GM23338 (cell line): ENCODE results near the gene FICD. TPM values are rescaled to one million over a fixed set of nuclear protein-coding genes. Genes with fewer than 3 reads are reported as not detected.

Source experiments
- ATAC-seq: fragments of 200-7000 bp; cut with Tn5 transposase; 3 replicates; pipeline ENCODE4 v1.9.1; 2020
- DNase-seq: peaks from one replicate; pipeline ENCODE4 v3.0.0-alpha.2; 2015; ENCODE audit warnings: low spot score
- H2AFZ ChIP-seq: fragments of 200-600 bp; sonication (generic); 2 replicates; pipeline ENCODE4 v1.8.0; 2016; ENCODE audit warnings: antibody characterized with exemption, mild to moderate bottlenecking, moderate library complexity
- H3F3A ChIP-seq: fragments of 200-600 bp; sonication (generic); replicated peaks from 2 replicates; pipeline ENCODE4 v1.8.0; 2017; ENCODE audit warnings: antibody characterized with exemption, mixed run types, low read depth
- H3K27ac ChIP-seq: fragments of 200-600 bp; sonication (generic); 2 replicates; pipeline ENCODE4 v1.6.1; 2016; ENCODE audit warnings: low read depth
- H3K27me3 ChIP-seq: fragments of 200-600 bp; sonication (generic); 2 replicates; pipeline ENCODE4 v1.8.0; 2016; ENCODE audit warnings: mild to moderate bottlenecking, mixed run types, moderate library complexity; ENCODE audit not compliant: insufficient read depth
- H3K36me3 ChIP-seq: fragments of 200-600 bp; sonication (generic); 2 replicates; pipeline ENCODE4 v1.8.0; 2016; ENCODE audit warnings: mild to moderate bottlenecking; ENCODE audit not compliant: insufficient read depth
- H3K4me1 ChIP-seq: fragments of 200-600 bp; sonication (generic); 2 replicates; pipeline ENCODE4 v1.8.0; 2016; ENCODE audit warnings: mild to moderate bottlenecking, moderate library complexity; ENCODE audit not compliant: insufficient read depth
- H3K4me2 ChIP-seq: fragments of 200-600 bp; sonication (generic); 2 replicates; pipeline ENCODE4 v1.7.1; 2017; ENCODE audit warnings: mixed run types
- H3K4me3 ChIP-seq: fragments of 200-600 bp; sonication (generic); 2 replicates; pipeline ENCODE4 v1.6.1; 2016; ENCODE audit warnings: mixed run types
- H3K79me2 ChIP-seq: fragments of 200-600 bp; sonication (generic); replicated peaks from 2 replicates; pipeline ENCODE4 v1.8.0; 2017; ENCODE audit warnings: mild to moderate bottlenecking; ENCODE audit not compliant: insufficient read depth
- H3K9me2 ChIP-seq: fragments of 200-600 bp; sonication (generic); 2 replicates; pipeline ENCODE4 v1.8.0; 2017; ENCODE audit not compliant: insufficient read depth
- H4K20me1 ChIP-seq: fragments of 200-600 bp; sonication (generic); replicated peaks from 2 replicates; pipeline ENCODE4 v1.8.0; 2017; ENCODE audit warnings: mild to moderate bottlenecking; ENCODE audit not compliant: insufficient read depth
- H3K27ac Mint-ChIP-seq: 2 replicates; pipeline ENCODE4 v1.8.0; 2020; ENCODE audit warnings: inconsistent platforms, mild to moderate bottlenecking, moderate library complexity, mixed read lengths
- H3K27me3 Mint-ChIP-seq: 3 replicates; pipeline ENCODE4 v1.8.0; 2022; ENCODE audit warnings: low read depth, mild to moderate bottlenecking, moderate library complexity, mixed read lengths, inconsistent platforms; ENCODE audit not compliant: insufficient read depth, poor library complexity
- H3K36me3 Mint-ChIP-seq: 3 replicates; pipeline ENCODE4 v1.8.0; 2021; ENCODE audit warnings: low read depth, mild to moderate bottlenecking, inconsistent platforms, moderate library complexity, mixed read lengths
- H3K4me1 Mint-ChIP-seq: 3 replicates; pipeline ENCODE4 v1.8.0; 2020; ENCODE audit warnings: mild to moderate bottlenecking, inconsistent platforms, mixed read lengths
- H3K4me3 Mint-ChIP-seq: 3 replicates; pipeline ENCODE4 v1.8.0; 2021; ENCODE audit warnings: moderate library complexity, mild to moderate bottlenecking, inconsistent platforms, mixed read lengths
- H3K9me3 Mint-ChIP-seq: 3 replicates; pipeline ENCODE4 v1.8.0; 2020; ENCODE audit warnings: moderate library complexity, mild to moderate bottlenecking, inconsistent platforms, mixed read lengths
- CTCF ChIP-seq, 2 experiments: fragments of 200-600 bp in 1 of 2; sonication (generic) in 1 of 2; conservative IDR thresholded peaks; 2 replicates each; pipeline versions ENCODE4 v1.5.1 to v1.6.1; 2016 to 2017; ENCODE audit warnings: antibody characterized with exemption in 2 of 2, low read depth in 2 of 2, mild to moderate bottlenecking in 2 of 2, moderate library complexity in 1 of 2
- EZH2phosphoT487 ChIP-seq: fragments of 200-600 bp; sonication (generic); IDR thresholded peaks from one replicate; pipeline ENCODE4 v1.8.1; 2018; ENCODE audit warnings: antibody characterized with exemption; ENCODE audit not compliant: unreplicated experiment
- POLR2AphosphoS5 ChIP-seq: IDR thresholded peaks from 2 replicates; pipeline ENCODE4 v1.6.1; 2016; ENCODE audit warnings: antibody characterized with exemption, low read depth
- STAT1 ChIP-seq: IDR thresholded peaks from one replicate; pipeline ENCODE4 v1.6.1; 2016; ENCODE audit warnings: antibody characterized with exemption; ENCODE audit not compliant: unreplicated experiment
- ZNF331 ChIP-seq: fragments of 250-450 bp; sonication (Bioruptor Pico); IDR thresholded peaks from 2 replicates; pipeline ENCODE4 v1.5.0; 2020; ENCODE audit warnings: low read depth, mild to moderate bottlenecking, moderate library complexity
- polyA plus RNA-seq: library from polyadenylated mRNA; unstranded; fragments of >200 nt; fragmentation: Nextera tagmentation; extraction: Ambion mirVana; gene quantifications from 2 replicates; pipeline ENCODE4 v1.2.1, GENCODE V29; 2016
- total RNA-seq: library from RNA; depleted of rRNA; stranded (reverse); fragments of >200 nt; shearing (Covaris generic); gene quantifications from 2 replicates; pipeline ENCODE4 v1.2.3, GENCODE V29; 2014
- TF ChIP-seq, protein P1 (sequence below): fragments of 250-450 bp; sonication (Bioruptor Pico); IDR thresholded peaks from 2 replicates; pipeline ENCODE4 v1.5.0; 2020; ENCODE audit warnings: mild to moderate bottlenecking, moderate library complexity

FICD gene
- total and polyA plus RNA-seq, 2 experiments from 2014 or later: 4.9 to 5.3 TPM

DNA sequence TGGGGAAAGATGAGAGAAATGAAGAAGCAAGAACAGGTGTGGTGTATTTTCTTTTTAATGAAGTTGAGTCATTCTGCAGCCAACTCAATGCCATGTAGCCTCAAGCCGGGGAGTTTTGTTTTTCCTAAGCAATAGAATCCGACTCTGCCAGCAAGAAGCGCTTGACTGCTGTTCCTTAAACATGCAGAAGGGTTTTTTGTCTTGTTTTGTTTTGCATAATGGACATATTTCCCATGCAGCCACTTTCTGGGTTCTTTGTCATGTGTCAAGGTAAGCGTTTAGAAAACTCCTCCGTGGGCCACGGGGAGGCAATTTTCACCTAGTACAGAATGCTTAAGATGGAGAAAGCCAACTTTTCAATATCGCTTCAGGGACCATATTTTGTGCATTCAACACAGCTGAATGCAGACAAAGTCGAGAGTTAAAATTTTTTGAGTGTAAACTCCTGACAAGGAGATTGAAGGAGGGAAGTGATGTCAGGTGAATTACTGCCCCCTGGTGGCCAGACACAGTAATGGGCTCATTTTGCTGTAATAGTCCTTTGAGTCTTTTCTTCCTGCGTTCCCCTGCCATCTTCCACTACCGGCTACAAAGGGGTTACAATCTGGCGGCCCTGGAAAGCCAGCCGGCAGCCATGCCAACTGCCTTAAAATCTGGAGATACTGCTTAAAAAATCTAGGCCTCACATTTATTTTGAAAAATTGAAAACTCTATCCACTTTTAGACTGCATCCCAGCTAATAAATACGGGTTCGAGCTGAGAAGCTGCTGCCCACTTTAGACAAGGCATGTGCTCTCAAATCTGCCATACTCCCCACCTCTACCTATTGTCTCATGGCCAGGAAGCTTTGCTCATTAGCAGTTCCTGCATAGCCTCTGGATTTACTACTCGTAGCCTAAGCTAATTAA is 3.2 kb upstream of the FICD start:
- no peaks in the 10 kb centered on the region for H3K9me2 ChIP-seq
- H3K27me3 ChIP-seq: no peaks in the 10 kb centered on the region
- H3K27me3 Mint-ChIP-seq: peaks cover 19% of the 10 kb centered on the region
- H2AFZ ChIP-seq: peak overlapping the region; percentile 87
- H3K36me3 ChIP-seq: no peaks in the 10 kb centered on the region
- H3K4me1 Mint-ChIP-seq: peaks cover 17% of the 10 kb centered on the region
- peaks cover 8% of the 10 kb centered on the region; the same call in 1 of the 2 replicates for H3F3A ChIP-seq
- peaks cover 17% of the 10 kb centered on the region; the same call in 1 of the 2 replicates for H3K4me1 ChIP-seq
- TF ChIP-seq CTCF (conservative IDR thresholded peaks at IDR 0.05; ENCODE audit: low read depth in 2 of 2) (peak; percentile 88 to 89), STAT1 (no peak)
- peak overlapping the region; percentile 31; the same call in 1 of the 2 replicates for H3K4me3 ChIP-seq
- DNase-seq (peak; percentile 93), ATAC-seq (peak; percentile 8)
- H3K79me2 ChIP-seq: no peaks in the 10 kb centered on the region
- H3K4me2 ChIP-seq: peak overlapping the region; percentile 66; the same call in 1 of the 2 replicates
- H3K27ac ChIP-seq: no peak overlapping the region
- no peaks in the 10 kb centered on the region for H4K20me1 ChIP-seq
- peaks cover 18% of the 10 kb centered on the region for H3K9me3 Mint-ChIP-seq
- H3K4me3 Mint-ChIP-seq: no peak overlapping the region; the same call in 2 of the 3 replicates
- peak overlapping the region; percentile 60 for H3K27ac Mint-ChIP-seq
- H3K36me3 Mint-ChIP-seq: peaks cover 3% of the 10 kb centered on the region; the same call in 2 of the 3 replicates

GRCh38 chr12:108514468-108514972 is 557 bp upstream of the FICD start:
- Histone ChIP-seq H3F3A (peaks cover 8% of the 10 kb centered on the region; the same call in 1 of the 2 replicates), H3K9me2 (no peaks in the 10 kb centered on the region), H2AFZ (peak overlapping the region; percentile 95), H4K20me1 (no peaks in the 10 kb centered on the region), H3K27me3 (no peaks in the 10 kb centered on the region), H3K27ac (no peak overlapping the region), H3K36me3 (no peaks in the 10 kb centered on the region), H3K4me3 (peak overlapping the region; percentile 91), H3K4me2 (peak overlapping the region; percentile 77), H3K4me1 (peaks cover 17% of the 10 kb centered on the region; the same call in 1 of the 2 replicates), H3K79me2 (no peaks in the 10 kb centered on the region)
- Mint-ChIP-seq H3K27ac (no peak overlapping the region), H3K9me3 (peaks cover 13% of the 10 kb centered on the region), H3K4me3 (peak overlapping the region; percentile 85), H3K4me1 (peaks cover 17% of the 10 kb centered on the region), H3K27me3 (peaks cover 19% of the 10 kb centered on the region), H3K36me3 (peaks cover 23% of the 10 kb centered on the region)
- DNase-seq: no peak
- no peak for ATAC-seq
- TF ChIP-seq EZH2phosphoT487 (no peak), ZNF331 (CRISPR knock-in tag) (no peak), POLR2AphosphoS5 (no peak)
- TF ChIP-seq, protein P1, sequence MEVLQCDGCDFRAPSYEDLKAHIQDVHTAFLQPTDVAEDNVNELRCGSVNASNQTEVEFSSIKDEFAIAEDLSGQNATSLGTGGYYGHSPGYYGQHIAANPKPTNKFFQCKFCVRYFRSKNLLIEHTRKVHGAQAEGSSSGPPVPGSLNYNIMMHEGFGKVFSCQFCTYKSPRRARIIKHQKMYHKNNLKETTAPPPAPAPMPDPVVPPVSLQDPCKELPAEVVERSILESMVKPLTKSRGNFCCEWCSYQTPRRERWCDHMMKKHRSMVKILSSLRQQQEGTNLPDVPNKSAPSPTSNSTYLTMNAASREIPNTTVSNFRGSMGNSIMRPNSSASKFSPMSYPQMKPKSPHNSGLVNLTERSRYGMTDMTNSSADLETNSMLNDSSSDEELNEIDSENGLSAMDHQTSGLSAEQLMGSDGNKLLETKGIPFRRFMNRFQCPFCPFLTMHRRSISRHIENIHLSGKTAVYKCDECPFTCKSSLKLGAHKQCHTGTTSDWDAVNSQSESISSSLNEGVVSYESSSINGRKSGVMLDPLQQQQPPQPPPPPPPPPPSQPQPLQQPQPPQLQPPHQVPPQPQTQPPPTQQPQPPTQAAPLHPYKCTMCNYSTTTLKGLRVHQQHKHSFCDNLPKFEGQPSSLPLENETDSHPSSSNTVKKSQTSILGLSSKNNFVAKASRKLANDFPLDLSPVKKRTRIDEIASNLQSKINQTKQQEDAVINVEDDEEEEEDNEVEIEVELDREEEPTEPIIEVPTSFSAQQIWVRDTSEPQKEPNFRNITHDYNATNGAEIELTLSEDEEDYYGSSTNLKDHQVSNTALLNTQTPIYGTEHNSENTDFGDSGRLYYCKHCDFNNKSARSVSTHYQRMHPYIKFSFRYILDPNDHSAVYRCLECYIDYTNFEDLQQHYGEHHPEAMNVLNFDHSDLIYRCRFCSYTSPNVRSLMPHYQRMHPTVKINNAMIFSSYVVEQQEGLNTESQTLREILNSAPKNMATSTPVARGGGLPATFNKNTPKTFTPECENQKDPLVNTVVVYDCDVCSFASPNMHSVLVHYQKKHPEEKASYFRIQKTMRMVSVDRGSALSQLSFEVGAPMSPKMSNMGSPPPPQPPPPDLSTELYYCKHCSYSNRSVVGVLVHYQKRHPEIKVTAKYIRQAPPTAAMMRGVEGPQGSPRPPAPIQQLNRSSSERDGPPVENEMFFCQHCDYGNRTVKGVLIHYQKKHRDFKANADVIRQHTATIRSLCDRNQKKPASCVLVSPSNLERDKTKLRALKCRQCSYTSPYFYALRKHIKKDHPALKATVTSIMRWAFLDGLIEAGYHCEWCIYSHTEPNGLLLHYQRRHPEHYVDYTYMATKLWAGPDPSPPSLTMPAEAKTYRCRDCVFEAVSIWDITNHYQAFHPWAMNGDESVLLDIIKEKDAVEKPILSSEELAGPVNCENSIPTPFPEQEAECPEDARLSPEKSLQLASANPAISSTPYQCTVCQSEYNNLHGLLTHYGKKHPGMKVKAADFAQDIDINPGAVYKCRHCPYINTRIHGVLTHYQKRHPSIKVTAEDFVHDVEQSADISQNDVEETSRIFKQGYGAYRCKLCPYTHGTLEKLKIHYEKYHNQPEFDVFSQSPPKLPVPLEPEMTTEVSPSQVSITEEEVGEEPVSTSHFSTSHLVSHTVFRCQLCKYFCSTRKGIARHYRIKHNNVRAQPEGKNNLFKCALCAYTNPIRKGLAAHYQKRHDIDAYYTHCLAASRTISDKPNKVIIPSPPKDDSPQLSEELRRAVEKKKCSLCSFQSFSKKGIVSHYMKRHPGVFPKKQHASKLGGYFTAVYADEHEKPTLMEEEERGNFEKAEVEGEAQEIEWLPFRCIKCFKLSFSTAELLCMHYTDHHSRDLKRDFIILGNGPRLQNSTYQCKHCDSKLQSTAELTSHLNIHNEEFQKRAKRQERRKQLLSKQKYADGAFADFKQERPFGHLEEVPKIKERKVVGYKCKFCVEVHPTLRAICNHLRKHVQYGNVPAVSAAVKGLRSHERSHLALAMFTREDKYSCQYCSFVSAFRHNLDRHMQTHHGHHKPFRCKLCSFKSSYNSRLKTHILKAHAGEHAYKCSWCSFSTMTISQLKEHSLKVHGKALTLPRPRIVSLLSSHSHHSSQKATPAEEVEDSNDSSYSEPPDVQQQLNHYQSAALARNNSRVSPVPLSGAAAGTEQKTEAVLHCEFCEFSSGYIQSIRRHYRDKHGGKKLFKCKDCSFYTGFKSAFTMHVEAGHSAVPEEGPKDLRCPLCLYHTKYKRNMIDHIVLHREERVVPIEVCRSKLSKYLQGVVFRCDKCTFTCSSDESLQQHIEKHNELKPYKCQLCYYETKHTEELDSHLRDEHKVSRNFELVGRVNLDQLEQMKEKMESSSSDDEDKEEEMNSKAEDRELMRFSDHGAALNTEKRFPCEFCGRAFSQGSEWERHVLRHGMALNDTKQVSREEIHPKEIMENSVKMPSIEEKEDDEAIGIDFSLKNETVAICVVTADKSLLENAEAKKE (CRISPR knock-in tag): no peak
